HepG2 (cell line): ENCODE measurements around the gene BPIFB4. TPM values are rescaled to one million over a fixed set of nuclear protein-coding genes. Genes with fewer than 3 reads are reported as not detected.

Experiments used
- ATAD3A ChIP-seq: sonication (generic); formaldehyde crosslinking; IDR thresholded peaks from 2 replicates; pipeline ENCODE4 v1.4.0; 2020; ENCODE audit warnings: missing genetic modification reagents
- CBX2 ChIP-seq, 2 experiments: fragments of 200-600 bp in 1 of 2; sonication (generic); formaldehyde crosslinking in 1 of 2; IDR thresholded peaks; 2 replicates each; pipeline versions ENCODE4 v1.7.0 to v1.8.1; 2018 to 2022; ENCODE audit warnings: low read depth in 2 of 2, low read length in 1 of 2, mild to moderate bottlenecking in 1 of 2, missing genetic modification reagents in 1 of 2
- NR2F1 ChIP-seq, 2 experiments: fragments of 450-650 bp in 1 of 2; formaldehyde crosslinking in 1 of 2; IDR thresholded peaks; 2 replicates each; pipeline versions ENCODE4 v1.5.0 to v1.6.1; 2016 to 2020; ENCODE audit warnings: mild to moderate bottlenecking in 1 of 2, missing compliant biosample characterization in 1 of 2, missing genetic modification reagents in 1 of 2, moderate library complexity in 1 of 2
- POLR2G ChIP-seq: fragments of 200-400 bp; formaldehyde crosslinking; IDR thresholded peaks from 2 replicates; pipeline ENCODE4 v1.6.1; 2018; ENCODE audit warnings: mild to moderate bottlenecking, low read depth, low read length, moderate library complexity
- RBAK ChIP-seq: sonication (generic); formaldehyde crosslinking; IDR thresholded peaks from 2 replicates; pipeline ENCODE4 v1.5.1; 2020; ENCODE audit warnings: mild to moderate bottlenecking, missing genetic modification reagents
- U2AF1 ChIP-seq: fragments of 200-400 bp; formaldehyde crosslinking; optimal IDR thresholded peaks from 2 replicates; pipeline ENCODE3; 2017; ENCODE audit warnings: mild to moderate bottlenecking, low read depth, low read length
- ZFP36L1 ChIP-seq: sonication (generic); formaldehyde crosslinking; IDR thresholded peaks from 2 replicates; pipeline ENCODE4 v1.8.0; 2022; ENCODE audit warnings: mild to moderate bottlenecking, missing genetic modification reagents, moderate library complexity
- ZKSCAN1 ChIP-seq: fragments of 150-350 bp; IDR thresholded peaks from 2 replicates; pipeline ENCODE4 v1.6.1; 2014; ENCODE audit warnings: low read length
- ZNF335 ChIP-seq: sonication (generic); formaldehyde crosslinking; IDR thresholded peaks from 2 replicates; pipeline ENCODE4 v1.4.0; 2020; ENCODE audit warnings: missing genetic modification reagents
- ZNF44 ChIP-seq: sonication (generic); formaldehyde crosslinking; IDR thresholded peaks from 2 replicates; pipeline ENCODE4 v1.5.1; 2020; ENCODE audit warnings: mild to moderate bottlenecking, missing genetic modification reagents
- ZNF724P ChIP-seq: sonication (generic); formaldehyde crosslinking; IDR thresholded peaks from 2 replicates; pipeline ENCODE4 v1.8.0; 2022; ENCODE audit warnings: missing genetic modification reagents, borderline replicate concordance
- ZNF747 ChIP-seq: sonication (generic); formaldehyde crosslinking; IDR thresholded peaks from 2 replicates; pipeline ENCODE4 v1.8.1; 2023; ENCODE audit warnings: missing genetic modification reagents, mild to moderate bottlenecking, borderline replicate concordance
- ZSCAN25 ChIP-seq: sonication (generic); formaldehyde crosslinking; IDR thresholded peaks from 2 replicates; pipeline ENCODE4 v1.8.0; 2022; ENCODE audit warnings: mild to moderate bottlenecking, missing genetic modification reagents
- ZSCAN31 ChIP-seq: sonication (generic); formaldehyde crosslinking; IDR thresholded peaks from 2 replicates; pipeline ENCODE4 v1.5.0; 2020; ENCODE audit warnings: low read depth, mild to moderate bottlenecking, missing genetic modification reagents
- polyA plus RNA-seq, 8 experiments: library from polyadenylated mRNA; depleted of rRNA in 3 of 8; stranded (reverse) in 7 of 8; unstranded in 1 of 8; fragments of >200 nt; fragmentation: Illumina TruSeq in 4 of 8; extraction: Trizol in 4 of 8; gene quantifications; 2 replicates each; pipeline versions ENCODE4 v1.2.1 to v1.2.3, GENCODE V29; 2011 to 2016; ENCODE audit warnings: low read depth in 4 of 8, missing spikeins in 1 of 8, mixed read lengths in 1 of 8; ENCODE audit not compliant: insufficient read depth in 1 of 8
- total RNA-seq, 5 experiments: library from RNA; depleted of rRNA; stranded (reverse); fragments of >200 nt; fragmentation: Illumina TruSeq; extraction: Trizol; gene quantifications; 2 replicates each; pipeline ENCODE4 v1.2.3, GENCODE V29; 2016; ENCODE audit warnings: low read depth in 1 of 5
- TF ChIP-seq, protein P1 (sequence below): sonication (generic); formaldehyde crosslinking; IDR thresholded peaks from 2 replicates; pipeline ENCODE4; 2020; ENCODE audit warnings: missing genetic modification reagents, mild to moderate bottlenecking, borderline replicate concordance
- TF ChIP-seq, protein P2 (sequence below): fragments of 450-650 bp; IDR thresholded peaks from 2 replicates; pipeline ENCODE4 v1.6.1; 2017
- TF ChIP-seq, protein P3 (sequence below): sonication (generic); formaldehyde crosslinking; IDR thresholded peaks from 2 replicates; pipeline ENCODE4 v1.4.0; 2020; ENCODE audit warnings: mild to moderate bottlenecking, missing genetic modification reagents
- TF ChIP-seq, protein P4 (sequence below): sonication (generic); formaldehyde crosslinking; IDR thresholded peaks from 2 replicates; pipeline ENCODE4 v1.8.1; 2023; ENCODE audit warnings: missing genetic modification reagents, mild to moderate bottlenecking, borderline replicate concordance
- TF ChIP-seq, protein P5 (sequence below): IDR thresholded peaks from 2 replicates; pipeline ENCODE4 v1.6.1; 2016; ENCODE audit warnings: missing compliant biosample characterization, missing genetic modification reagents, borderline replicate concordance
- TF ChIP-seq, protein P6 (sequence below): sonication (generic); formaldehyde crosslinking; IDR thresholded peaks from 2 replicates; pipeline ENCODE4 v1.5.0; 2020; ENCODE audit warnings: mild to moderate bottlenecking, missing genetic modification reagents, borderline replicate concordance

Gene BPIFB4
- total and polyA plus RNA-seq, 2 of the 13 experiments (the other 11 are each of a cell fraction or from before 2014, with no cell fraction given): 0.09 TPM; not detected in 1

DNA sequence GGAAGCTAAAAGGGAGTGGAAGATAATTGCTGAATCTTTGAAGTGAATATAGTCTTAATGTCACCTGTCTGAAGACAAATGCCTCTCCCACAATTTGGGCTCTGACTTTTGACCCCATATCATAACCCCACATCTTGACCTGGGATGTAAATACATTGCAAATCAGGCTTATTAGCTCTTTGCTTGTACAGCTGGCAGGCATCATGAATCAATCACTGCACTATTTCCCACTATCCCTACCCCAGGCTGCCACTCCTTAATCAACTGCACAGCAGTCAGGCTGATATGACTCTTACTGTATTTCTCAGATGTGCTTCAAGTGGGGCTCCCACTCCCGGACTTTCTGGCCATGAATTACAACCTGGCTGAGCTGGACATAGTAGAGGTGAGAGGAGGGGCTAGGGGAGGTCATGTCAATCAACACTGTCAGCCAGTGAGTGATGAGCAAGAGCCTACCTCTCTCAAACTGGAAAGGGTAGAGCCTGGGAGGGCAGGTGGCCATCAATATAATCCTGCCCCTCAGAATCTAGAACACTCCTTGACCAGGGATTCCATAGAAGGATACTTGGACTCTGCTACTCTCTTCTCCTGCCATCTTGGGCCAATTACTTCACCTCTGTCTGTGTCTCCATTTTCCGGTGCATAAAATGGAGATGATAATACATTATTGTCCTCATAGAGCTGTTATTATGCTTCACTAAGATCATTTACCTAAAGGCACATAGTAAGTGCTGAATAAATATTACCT, 36.3 kb upstream of the BPIFB4 start (continued):
- 0 out of 2 replicates have a peak, but pooled peaks have one; percentile 62 for TF ChIP-seq ZNF44
- TF ChIP-seq U2AF1: no peak
- 0 out of 4 replicates have a peak, but pooled peaks of 1 of the 2 experiments have one; percentile 9 for TF ChIP-seq NR2F1 (CRISPR knock-in tag; IDR thresholded peaks at IDR 0.05)
- TF ChIP-seq ZKSCAN1: no peak; the same call in 1 of the 2 replicates
- TF ChIP-seq POLR2G: no peak
- TF ChIP-seq, protein P1, sequence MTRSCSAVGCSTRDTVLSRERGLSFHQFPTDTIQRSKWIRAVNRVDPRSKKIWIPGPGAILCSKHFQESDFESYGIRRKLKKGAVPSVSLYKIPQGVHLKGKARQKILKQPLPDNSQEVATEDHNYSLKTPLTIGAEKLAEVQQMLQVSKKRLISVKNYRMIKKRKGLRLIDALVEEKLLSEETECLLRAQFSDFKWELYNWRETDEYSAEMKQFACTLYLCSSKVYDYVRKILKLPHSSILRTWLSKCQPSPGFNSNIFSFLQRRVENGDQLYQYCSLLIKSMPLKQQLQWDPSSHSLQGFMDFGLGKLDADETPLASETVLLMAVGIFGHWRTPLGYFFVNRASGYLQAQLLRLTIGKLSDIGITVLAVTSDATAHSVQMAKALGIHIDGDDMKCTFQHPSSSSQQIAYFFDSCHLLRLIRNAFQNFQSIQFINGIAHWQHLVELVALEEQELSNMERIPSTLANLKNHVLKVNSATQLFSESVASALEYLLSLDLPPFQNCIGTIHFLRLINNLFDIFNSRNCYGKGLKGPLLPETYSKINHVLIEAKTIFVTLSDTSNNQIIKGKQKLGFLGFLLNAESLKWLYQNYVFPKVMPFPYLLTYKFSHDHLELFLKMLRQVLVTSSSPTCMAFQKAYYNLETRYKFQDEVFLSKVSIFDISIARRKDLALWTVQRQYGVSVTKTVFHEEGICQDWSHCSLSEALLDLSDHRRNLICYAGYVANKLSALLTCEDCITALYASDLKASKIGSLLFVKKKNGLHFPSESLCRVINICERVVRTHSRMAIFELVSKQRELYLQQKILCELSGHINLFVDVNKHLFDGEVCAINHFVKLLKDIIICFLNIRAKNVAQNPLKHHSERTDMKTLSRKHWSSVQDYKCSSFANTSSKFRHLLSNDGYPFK (CRISPR knock-in tag): no peak
- TF ChIP-seq ZSCAN25 (CRISPR knock-in tag): 0 out of 2 replicates have a peak, but pooled peaks have one; percentile 46
- TF ChIP-seq ATAD3A (CRISPR knock-in tag): no peak
- TF ChIP-seq RBAK: no peak
- TF ChIP-seq, protein P2, sequence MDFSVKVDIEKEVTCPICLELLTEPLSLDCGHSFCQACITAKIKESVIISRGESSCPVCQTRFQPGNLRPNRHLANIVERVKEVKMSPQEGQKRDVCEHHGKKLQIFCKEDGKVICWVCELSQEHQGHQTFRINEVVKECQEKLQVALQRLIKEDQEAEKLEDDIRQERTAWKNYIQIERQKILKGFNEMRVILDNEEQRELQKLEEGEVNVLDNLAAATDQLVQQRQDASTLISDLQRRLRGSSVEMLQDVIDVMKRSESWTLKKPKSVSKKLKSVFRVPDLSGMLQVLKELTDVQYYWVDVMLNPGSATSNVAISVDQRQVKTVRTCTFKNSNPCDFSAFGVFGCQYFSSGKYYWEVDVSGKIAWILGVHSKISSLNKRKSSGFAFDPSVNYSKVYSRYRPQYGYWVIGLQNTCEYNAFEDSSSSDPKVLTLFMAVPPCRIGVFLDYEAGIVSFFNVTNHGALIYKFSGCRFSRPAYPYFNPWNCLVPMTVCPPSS: no peak
- no peak for TF ChIP-seq ZSCAN31 (CRISPR knock-in tag)
- 0 out of 2 replicates have a peak, but pooled peaks have one; percentile 18 for TF ChIP-seq ZNF724P (CRISPR knock-in tag)
- TF ChIP-seq, protein P3, sequence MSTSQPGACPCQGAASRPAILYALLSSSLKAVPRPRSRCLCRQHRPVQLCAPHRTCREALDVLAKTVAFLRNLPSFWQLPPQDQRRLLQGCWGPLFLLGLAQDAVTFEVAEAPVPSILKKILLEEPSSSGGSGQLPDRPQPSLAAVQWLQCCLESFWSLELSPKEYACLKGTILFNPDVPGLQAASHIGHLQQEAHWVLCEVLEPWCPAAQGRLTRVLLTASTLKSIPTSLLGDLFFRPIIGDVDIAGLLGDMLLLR (CRISPR knock-in tag): no peak
- TF ChIP-seq, protein P4, sequence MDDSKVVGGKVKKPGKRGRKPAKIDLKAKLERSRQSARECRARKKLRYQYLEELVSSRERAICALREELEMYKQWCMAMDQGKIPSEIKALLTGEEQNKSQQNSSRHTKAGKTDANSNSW (CRISPR knock-in tag): no peak
- no peak for TF ChIP-seq ZFP36L1 (CRISPR knock-in tag)
- TF ChIP-seq ZNF747 (CRISPR knock-in tag): no peak
- 0 out of 2 replicates have a peak, but pooled peaks have one; percentile 14 for TF ChIP-seq ZNF335 (CRISPR knock-in tag)
- TF ChIP-seq, protein P5, sequence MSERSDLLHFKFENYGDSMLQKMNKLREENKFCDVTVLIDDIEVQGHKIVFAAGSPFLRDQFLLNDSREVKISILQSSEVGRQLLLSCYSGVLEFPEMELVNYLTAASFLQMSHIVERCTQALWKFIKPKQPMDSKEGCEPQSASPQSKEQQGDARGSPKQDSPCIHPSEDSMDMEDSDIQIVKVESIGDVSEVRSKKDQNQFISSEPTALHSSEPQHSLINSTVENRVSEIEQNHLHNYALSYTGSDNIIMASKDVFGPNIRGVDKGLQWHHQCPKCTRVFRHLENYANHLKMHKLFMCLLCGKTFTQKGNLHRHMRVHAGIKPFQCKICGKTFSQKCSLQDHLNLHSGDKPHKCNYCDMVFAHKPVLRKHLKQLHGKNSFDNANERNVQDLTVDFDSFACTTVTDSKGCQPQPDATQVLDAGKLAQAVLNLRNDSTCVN (CRISPR knock-in tag): no peak
- TF ChIP-seq, protein P6, sequence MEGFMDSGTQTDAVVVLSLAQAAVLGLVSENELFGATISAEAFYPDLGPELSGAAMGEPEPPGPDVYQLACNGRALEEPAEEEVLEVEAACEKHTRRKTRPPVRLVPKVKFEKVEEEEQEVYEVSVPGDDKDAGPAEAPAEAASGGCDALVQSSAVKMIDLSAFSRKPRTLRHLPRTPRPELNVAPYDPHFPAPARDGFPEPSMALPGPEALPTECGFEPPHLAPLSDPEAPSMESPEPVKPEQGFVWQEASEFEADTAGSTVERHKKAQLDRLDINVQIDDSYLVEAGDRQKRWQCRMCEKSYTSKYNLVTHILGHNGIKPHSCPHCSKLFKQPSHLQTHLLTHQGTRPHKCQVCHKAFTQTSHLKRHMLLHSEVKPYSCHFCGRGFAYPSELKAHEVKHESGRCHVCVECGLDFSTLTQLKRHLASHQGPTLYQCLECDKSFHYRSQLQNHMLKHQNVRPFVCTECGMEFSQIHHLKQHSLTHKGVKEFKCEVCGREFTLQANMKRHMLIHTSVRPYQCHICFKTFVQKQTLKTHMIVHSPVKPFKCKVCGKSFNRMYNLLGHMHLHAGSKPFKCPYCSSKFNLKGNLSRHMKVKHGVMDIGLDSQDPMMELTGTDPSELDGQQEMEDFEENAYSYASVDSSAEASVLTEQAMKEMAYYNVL (CRISPR knock-in tag): 0 out of 2 replicates have a peak, but pooled peaks have one; percentile 61
- no peak for TF ChIP-seq CBX2 (IDR thresholded peaks at IDR 0.05; ENCODE audit: low read depth, low read length)
- TF ChIP-seq CBX2 (CRISPR knock-in tag; IDR thresholded peaks at IDR 0.05; ENCODE audit: low read depth): no peak
